KMS-11 (cell line): ENCODE measurements around the gene DLGAP5.

Source experiments
- H2AFZ ChIP-seq: fragments of 200-600 bp; sonication (generic); 2 replicates; pipeline ENCODE4 v1.6.1; 2016; ENCODE audit warnings: antibody characterized with exemption, mixed run types, low read depth
- H3K27ac ChIP-seq: fragments of 200-600 bp; sonication (generic); 2 replicates; pipeline ENCODE4 v1.6.1; 2016; ENCODE audit warnings: mild to moderate bottlenecking, mixed run types
- H3K27me3 ChIP-seq: fragments of 200-600 bp; sonication (generic); 2 replicates; pipeline ENCODE4 v1.6.1; 2017; ENCODE audit warnings: mild to moderate bottlenecking, low read depth, mixed run types, moderate library complexity; ENCODE audit not compliant: insufficient read depth
- H3K36me3 ChIP-seq: fragments of 200-600 bp; sonication (generic); 2 replicates; pipeline ENCODE4 v1.6.1; 2017; ENCODE audit warnings: mild to moderate bottlenecking, mixed run types; ENCODE audit not compliant: insufficient read depth
- H3K4me1 ChIP-seq: fragments of 200-600 bp; sonication (generic); 2 replicates; pipeline ENCODE4 v1.6.1; 2016; ENCODE audit warnings: mild to moderate bottlenecking, low read depth, mixed run types; ENCODE audit not compliant: poor library complexity, severe bottlenecking
- H3K4me2 ChIP-seq: fragments of 200-600 bp; sonication (generic); 2 replicates; pipeline ENCODE4 v1.7.0; 2016; ENCODE audit warnings: mild to moderate bottlenecking, mixed run types
- H3K4me3 ChIP-seq: fragments of 200-600 bp; sonication (generic); IDR thresholded peaks from 2 replicates; pipeline ENCODE4 v1.6.1; 2017; ENCODE audit warnings: low read depth, low read length, mixed read lengths; ENCODE audit not compliant: insufficient read depth
- H3K79me2 ChIP-seq: fragments of 200-600 bp; sonication (generic); 2 replicates; pipeline ENCODE4 v1.6.1; 2016; ENCODE audit warnings: low read depth, mixed run types; ENCODE audit not compliant: insufficient read depth
- H3K9ac ChIP-seq: fragments of 200-600 bp; sonication (generic); 2 replicates; pipeline ENCODE4 v1.6.1; 2016; ENCODE audit warnings: mild to moderate bottlenecking, mixed run types
- H4K20me1 ChIP-seq: fragments of 200-600 bp; sonication (generic); 2 replicates; pipeline ENCODE4 v1.6.1; 2016; ENCODE audit warnings: mild to moderate bottlenecking, mixed run types; ENCODE audit not compliant: insufficient read depth
- CTCF ChIP-seq: fragments of 200-600 bp; sonication (generic); conservative IDR thresholded peaks from 2 replicates; pipeline ENCODE4 v1.6.1; 2017; ENCODE audit warnings: low read depth, mild to moderate bottlenecking, antibody characterized with exemption, low read length, moderate library complexity, mixed read lengths

The DLGAP5 gene

GRCh38 chr14:55122440-55122986 lies 68.9 kb downstream of the DLGAP5 start:
- Histone ChIP-seq H3K4me1 (no peaks in the 10 kb centered on the region), H3K4me3 (no peak overlapping the region), H2AFZ (no peak overlapping the region), H4K20me1 (no peaks in the 10 kb centered on the region), H3K27ac (no peak overlapping the region), H3K27me3 (no peaks in the 10 kb centered on the region), H3K36me3 (no peaks in the 10 kb centered on the region), H3K4me2 (no peak overlapping the region), H3K9ac (no peak overlapping the region), H3K79me2 (no peaks in the 10 kb centered on the region)
- no peak for TF ChIP-seq CTCF

GRCh38 chr14:55121628-55122439 lies 69.6 kb downstream of the DLGAP5 start:
- no peak overlapping the region for H3K9ac ChIP-seq
- no peak overlapping the region for H3K4me2 ChIP-seq
- no peaks in the 10 kb centered on the region for H4K20me1 ChIP-seq
- H3K27me3 ChIP-seq = no peaks in the 10 kb centered on the region
- H3K4me1 ChIP-seq = no peaks in the 10 kb centered on the region
- TF ChIP-seq CTCF = no peak
- no peaks in the 10 kb centered on the region for H3K79me2 ChIP-seq
- no peak overlapping the region for H3K4me3 ChIP-seq
- H3K36me3 ChIP-seq = no peaks in the 10 kb centered on the region
- no peak overlapping the region for H3K27ac ChIP-seq
- H2AFZ ChIP-seq = no peak overlapping the region

GRCh38 chr14:55120571-55121495 lies 70.6 kb downstream of the DLGAP5 start:
- Histone ChIP-seq H4K20me1 (no peaks in the 10 kb centered on the region), H3K79me2 (no peaks in the 10 kb centered on the region), H3K4me1 (no peaks in the 10 kb centered on the region), H3K27ac (no peak overlapping the region), H3K27me3 (no peaks in the 10 kb centered on the region), H3K4me3 (no peak overlapping the region), H2AFZ (no peak overlapping the region), H3K4me2 (no peak overlapping the region), H3K36me3 (no peaks in the 10 kb centered on the region), H3K9ac (no peak overlapping the region)
- no peak for TF ChIP-seq CTCF

GRCh38 chr14:55118761-55119160 lies 72.6 kb downstream of the DLGAP5 start:
- no peaks in the 10 kb centered on the region for H4K20me1 ChIP-seq
- H3K4me1 ChIP-seq = no peaks in the 10 kb centered on the region
- H3K4me3 ChIP-seq = no peak overlapping the region
- no peaks in the 10 kb centered on the region for H3K27me3 ChIP-seq
- H3K27ac ChIP-seq = no peak overlapping the region
- H3K4me2 ChIP-seq = no peak overlapping the region
- H3K36me3 ChIP-seq = no peaks in the 10 kb centered on the region
- H3K79me2 ChIP-seq = no peaks in the 10 kb centered on the region
- H3K9ac ChIP-seq = no peak overlapping the region
- no peak overlapping the region for H2AFZ ChIP-seq
- no peak for TF ChIP-seq CTCF
